KMS-11 (cell line): ENCODE results near the gene F8.
"Not testable (repeated sequence)": the region's sequence is repeated elsewhere in the genome, so short reads cannot be mapped to it uniquely, and the experiment has no call there.

Experiments used
- H2AFZ ChIP-seq: fragments of 200-600 bp; sonication (generic); 2 replicates; pipeline ENCODE4 v1.6.1; 2016; ENCODE audit warnings: antibody characterized with exemption, mixed run types, low read depth
- H3K27ac ChIP-seq: fragments of 200-600 bp; sonication (generic); 2 replicates; pipeline ENCODE4 v1.6.1; 2016; ENCODE audit warnings: mild to moderate bottlenecking, mixed run types
- H3K27me3 ChIP-seq: fragments of 200-600 bp; sonication (generic); 2 replicates; pipeline ENCODE4 v1.6.1; 2017; ENCODE audit warnings: mild to moderate bottlenecking, low read depth, mixed run types, moderate library complexity; ENCODE audit not compliant: insufficient read depth
- H3K36me3 ChIP-seq: fragments of 200-600 bp; sonication (generic); 2 replicates; pipeline ENCODE4 v1.6.1; 2017; ENCODE audit warnings: mild to moderate bottlenecking, mixed run types; ENCODE audit not compliant: insufficient read depth
- H3K4me1 ChIP-seq: fragments of 200-600 bp; sonication (generic); 2 replicates; pipeline ENCODE4 v1.6.1; 2016; ENCODE audit warnings: mild to moderate bottlenecking, low read depth, mixed run types; ENCODE audit not compliant: poor library complexity, severe bottlenecking
- H3K4me2 ChIP-seq: fragments of 200-600 bp; sonication (generic); 2 replicates; pipeline ENCODE4 v1.7.0; 2016; ENCODE audit warnings: mild to moderate bottlenecking, mixed run types
- H3K4me3 ChIP-seq: fragments of 200-600 bp; sonication (generic); IDR thresholded peaks from 2 replicates; pipeline ENCODE4 v1.6.1; 2017; ENCODE audit warnings: low read depth, low read length, mixed read lengths; ENCODE audit not compliant: insufficient read depth
- H3K79me2 ChIP-seq: fragments of 200-600 bp; sonication (generic); 2 replicates; pipeline ENCODE4 v1.6.1; 2016; ENCODE audit warnings: low read depth, mixed run types; ENCODE audit not compliant: insufficient read depth
- H3K9ac ChIP-seq: fragments of 200-600 bp; sonication (generic); 2 replicates; pipeline ENCODE4 v1.6.1; 2016; ENCODE audit warnings: mild to moderate bottlenecking, mixed run types
- H4K20me1 ChIP-seq: fragments of 200-600 bp; sonication (generic); 2 replicates; pipeline ENCODE4 v1.6.1; 2016; ENCODE audit warnings: mild to moderate bottlenecking, mixed run types; ENCODE audit not compliant: insufficient read depth
- TF ChIP-seq, protein P1 (sequence below): fragments of 200-600 bp; sonication (generic); conservative IDR thresholded peaks from 2 replicates; pipeline ENCODE4 v1.6.1; 2017; ENCODE audit warnings: low read depth, mild to moderate bottlenecking, antibody characterized with exemption, low read length, moderate library complexity, mixed read lengths

The F8 gene

DNA sequence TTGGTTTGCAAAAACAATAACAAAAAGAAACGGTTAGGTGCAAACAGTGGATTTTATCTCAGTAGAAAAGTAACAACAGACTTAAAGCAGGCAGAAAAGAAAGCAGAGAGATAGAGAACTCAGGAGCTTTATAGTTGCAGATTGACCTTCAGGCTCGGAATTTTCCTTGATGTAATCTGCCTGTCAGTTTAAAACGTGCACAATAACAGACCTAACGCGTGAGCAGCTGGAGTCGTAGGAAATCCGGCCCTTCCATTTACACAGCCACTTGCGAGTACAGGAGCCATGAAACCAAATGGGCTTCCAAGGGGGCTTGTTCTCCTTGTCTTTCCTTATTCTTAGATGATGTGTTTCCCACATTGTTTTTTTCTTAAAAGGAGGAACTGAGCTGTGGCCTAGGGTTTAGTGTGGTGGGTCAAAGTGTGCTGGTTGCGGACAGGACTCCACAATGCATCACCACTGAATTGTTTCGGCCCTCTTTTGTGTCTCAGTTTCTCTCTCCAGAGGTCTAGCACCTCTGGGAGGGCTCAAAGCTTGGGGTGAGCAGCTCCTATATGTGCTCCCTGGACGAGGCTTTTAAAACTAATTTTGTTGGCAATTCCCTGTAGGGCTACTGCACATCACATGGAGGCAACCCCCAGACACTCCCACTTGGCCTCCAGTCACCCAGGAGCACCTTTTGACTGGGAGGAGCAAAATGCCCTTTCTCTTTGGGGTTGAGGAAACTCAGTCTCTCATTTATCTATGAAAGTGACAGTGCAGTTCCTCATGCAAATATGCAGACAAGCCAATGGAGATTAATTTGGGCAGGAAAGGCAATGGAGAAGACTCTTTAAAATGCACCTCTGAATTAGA, 203.4 kb downstream of the F8 start:
- no peak overlapping the region for H3K9ac ChIP-seq
- H3K4me2 ChIP-seq, result no peak overlapping the region
- no peaks in the 10 kb centered on the region for H4K20me1 ChIP-seq
- no peaks in the 10 kb centered on the region for H3K79me2 ChIP-seq
- H3K4me3 ChIP-seq, result no peak overlapping the region
- H3K4me1 ChIP-seq, result no peaks in the 10 kb centered on the region
- no peak overlapping the region for H3K27ac ChIP-seq
- H2AFZ ChIP-seq, result no peak overlapping the region
- TF ChIP-seq, protein P1, sequence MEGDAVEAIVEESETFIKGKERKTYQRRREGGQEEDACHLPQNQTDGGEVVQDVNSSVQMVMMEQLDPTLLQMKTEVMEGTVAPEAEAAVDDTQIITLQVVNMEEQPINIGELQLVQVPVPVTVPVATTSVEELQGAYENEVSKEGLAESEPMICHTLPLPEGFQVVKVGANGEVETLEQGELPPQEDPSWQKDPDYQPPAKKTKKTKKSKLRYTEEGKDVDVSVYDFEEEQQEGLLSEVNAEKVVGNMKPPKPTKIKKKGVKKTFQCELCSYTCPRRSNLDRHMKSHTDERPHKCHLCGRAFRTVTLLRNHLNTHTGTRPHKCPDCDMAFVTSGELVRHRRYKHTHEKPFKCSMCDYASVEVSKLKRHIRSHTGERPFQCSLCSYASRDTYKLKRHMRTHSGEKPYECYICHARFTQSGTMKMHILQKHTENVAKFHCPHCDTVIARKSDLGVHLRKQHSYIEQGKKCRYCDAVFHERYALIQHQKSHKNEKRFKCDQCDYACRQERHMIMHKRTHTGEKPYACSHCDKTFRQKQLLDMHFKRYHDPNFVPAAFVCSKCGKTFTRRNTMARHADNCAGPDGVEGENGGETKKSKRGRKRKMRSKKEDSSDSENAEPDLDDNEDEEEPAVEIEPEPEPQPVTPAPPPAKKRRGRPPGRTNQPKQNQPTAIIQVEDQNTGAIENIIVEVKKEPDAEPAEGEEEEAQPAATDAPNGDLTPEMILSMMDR, result no peak
- H3K27me3 ChIP-seq, result no peaks in the 10 kb centered on the region
- no peaks in the 10 kb centered on the region for H3K36me3 ChIP-seq

DNA sequence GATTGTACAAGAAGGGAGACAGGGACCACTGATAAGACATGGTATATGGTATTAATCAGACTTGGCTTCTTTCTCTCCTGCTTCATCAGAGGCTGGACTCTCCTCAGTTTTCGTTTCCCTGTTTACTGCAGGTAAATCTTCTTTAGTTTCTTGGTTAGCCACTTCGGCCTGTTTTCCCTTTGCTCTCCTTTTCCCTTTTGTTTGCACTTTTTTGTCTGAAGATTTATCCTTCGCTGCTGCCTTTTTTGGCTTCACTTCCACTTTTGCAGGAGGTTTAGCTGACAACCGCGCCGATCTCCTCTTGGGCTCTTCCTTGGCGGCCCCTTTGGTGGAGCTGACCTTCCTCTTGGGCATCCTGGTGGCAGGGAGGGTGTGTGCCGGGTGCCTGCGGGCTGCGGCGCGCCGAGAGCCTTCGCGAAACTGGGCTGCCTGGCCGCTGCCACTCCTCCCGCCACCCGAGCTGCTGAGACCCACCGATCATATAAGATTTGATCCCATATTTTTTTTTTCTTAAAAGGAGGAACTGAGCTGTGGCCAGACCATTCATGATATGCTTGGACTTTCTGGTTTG, 205.4 kb downstream of the F8 start:
- not testable (repeated sequence) for H4K20me1 ChIP-seq, H3K36me3 ChIP-seq, H3K4me1 ChIP-seq, H3K27ac ChIP-seq, H3K4me2 ChIP-seq, H3K27me3 ChIP-seq, H3K79me2 ChIP-seq, H3K4me3 ChIP-seq, H2AFZ ChIP-seq, H3K9ac ChIP-seq

DNA sequence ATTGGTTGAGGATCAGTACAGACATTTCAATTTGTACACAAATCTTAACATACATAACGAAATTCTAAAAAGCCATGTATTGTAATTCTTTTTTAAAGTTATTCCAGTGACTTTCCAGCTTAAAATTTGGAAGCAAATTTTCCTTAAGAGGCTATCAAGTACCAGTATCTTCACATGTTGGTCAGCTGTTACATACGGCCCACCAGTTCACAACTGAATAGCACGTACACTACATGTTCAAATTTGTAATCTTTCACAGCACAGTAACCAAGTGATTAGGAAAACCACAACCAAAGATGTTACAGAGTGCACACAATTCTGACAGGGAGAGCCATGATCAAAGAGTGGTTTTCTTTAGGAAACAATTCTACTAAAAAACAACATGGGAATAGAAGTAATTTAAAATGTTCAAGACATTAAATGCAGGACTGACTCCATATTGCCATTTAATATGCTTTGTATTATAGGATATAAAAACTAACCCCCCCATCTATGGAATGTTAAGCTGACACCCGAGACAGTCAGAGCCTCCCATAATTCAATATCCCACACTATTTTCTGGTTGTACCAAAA, 206.1 kb downstream of the F8 start:
- H3K36me3 ChIP-seq, H3K9ac ChIP-seq, H3K4me1 ChIP-seq, H3K4me3 ChIP-seq, H3K79me2 ChIP-seq, H3K4me2 ChIP-seq, H3K27ac ChIP-seq, H2AFZ ChIP-seq, H4K20me1 ChIP-seq, H3K27me3 ChIP-seq: not testable (repeated sequence)

DNA sequence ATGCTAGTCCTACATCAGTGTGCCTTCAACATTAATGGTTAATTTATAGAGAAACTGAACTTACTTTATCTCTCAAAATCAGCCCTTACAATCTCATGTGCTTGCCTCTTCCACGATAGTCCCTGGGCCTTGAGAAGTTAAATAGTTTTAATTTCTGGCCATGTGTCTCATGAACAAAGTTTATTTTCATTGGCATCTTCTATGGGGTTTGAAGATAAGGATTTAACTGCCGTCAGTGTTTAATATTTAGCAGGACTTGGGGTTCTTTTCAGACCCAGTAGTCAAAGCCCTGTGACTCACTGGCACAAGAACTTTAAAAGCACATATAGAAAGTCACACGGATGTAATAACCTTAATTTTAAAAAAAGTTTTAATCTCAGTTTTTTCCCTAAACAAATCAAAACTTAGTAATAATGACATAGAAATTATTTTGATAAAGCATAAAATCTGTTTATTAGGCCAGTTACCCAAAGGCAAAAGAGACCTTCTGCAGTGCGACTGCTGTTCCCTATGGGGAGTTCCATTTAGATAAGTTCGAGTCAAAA, 207.2 kb downstream of the F8 start:
- H3K27me3 ChIP-seq, result no peaks in the 10 kb centered on the region
- TF ChIP-seq, protein P1, result no peak
- no peak overlapping the region for H3K9ac ChIP-seq
- no peaks in the 10 kb centered on the region for H4K20me1 ChIP-seq
- H3K4me3 ChIP-seq, result no peak overlapping the region
- H3K4me1 ChIP-seq, result no peaks in the 10 kb centered on the region
- no peaks in the 10 kb centered on the region for H3K79me2 ChIP-seq
- H3K4me2 ChIP-seq, result no peak overlapping the region
- no peak overlapping the region for H3K27ac ChIP-seq
- H3K36me3 ChIP-seq, result no peaks in the 10 kb centered on the region
- H2AFZ ChIP-seq, result no peak overlapping the region

DNA sequence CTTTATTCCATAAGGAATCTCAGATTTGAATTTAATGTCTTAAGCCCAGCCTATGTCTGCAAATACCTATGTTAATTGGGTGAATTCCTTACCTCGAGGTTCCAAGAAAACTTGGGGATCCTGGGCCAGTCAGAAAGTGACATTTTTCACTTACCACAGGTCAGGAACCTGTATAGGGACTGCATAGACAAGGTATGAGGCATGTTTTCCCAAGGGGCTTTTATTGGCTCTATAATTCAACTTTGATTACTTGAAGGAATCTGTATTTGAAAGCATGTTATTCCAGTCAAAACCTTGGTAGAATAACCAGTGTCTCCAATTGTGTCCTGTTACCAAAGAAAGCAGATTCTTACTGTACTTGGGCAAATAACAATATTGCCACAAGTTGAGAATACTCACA, 208.7 kb downstream of the F8 start:
- no peak overlapping the region for H3K27ac ChIP-seq
- no peaks in the 10 kb centered on the region for H3K27me3 ChIP-seq
- no peaks in the 10 kb centered on the region for H3K36me3 ChIP-seq
- H4K20me1 ChIP-seq, result no peaks in the 10 kb centered on the region
- H2AFZ ChIP-seq, result no peak overlapping the region
- TF ChIP-seq, protein P1, result no peak
- H3K4me3 ChIP-seq, result no peak overlapping the region
- H3K79me2 ChIP-seq, result no peaks in the 10 kb centered on the region
- H3K4me2 ChIP-seq, result no peak overlapping the region
- no peak overlapping the region for H3K9ac ChIP-seq
- no peaks in the 10 kb centered on the region for H3K4me1 ChIP-seq
